ENCODE data around the gene RAB40C. TPM values are rescaled to one million over a fixed set of nuclear protein-coding genes. Genes with fewer than 3 reads are reported as not detected.

The RAB40C gene
- total RNA-seq, 1 experiment from 2014 or later = 19.9 TPM

GRCh38 chr16:642189-643049 lies 52.6 kb downstream of the RAB40C start:
- Histone ChIP-seq H3K36me3 (ENCODE audit: insufficient read depth, low read length, poor library complexity, severe bottlenecking) (no peaks in the 10 kb centered on the region), H3K27me3 (replicated peaks; ENCODE audit: insufficient read depth, low read depth, low read length, poor library complexity) (no peaks in the 10 kb centered on the region), H3K4me1 (ENCODE audit: insufficient read depth, low read length, poor library complexity, severe bottlenecking) (peaks cover 10% of the 10 kb centered on the region), H3K4me3 (ENCODE audit: low read depth, low read length, poor library complexity, severe bottlenecking) (peak overlapping the region; percentile 77), H3K9me3 (ENCODE audit: low read depth, low read length, poor library complexity, severe bottlenecking) (no peaks in the 10 kb centered on the region), H3K27ac (ENCODE audit: low read depth, low read length, poor library complexity, severe bottlenecking) (peak overlapping the region; percentile 37)
- ChIA-PET POLR2A (ENCODE audit: low non-redundant PET) (no interaction called here), CTCF (no interaction called here)
- DNase-seq (ENCODE audit: low spot score) = no peak
- intact Hi-C loops (cut with micrococcal nuclease; ENCODE audit: unreplicated experiment) = no loop called here
- no TSS peak for BruUV-seq (replicated peaks)
- TF ChIP-seq CTCF (conservative IDR thresholded peaks at IDR 0.05; ENCODE audit: low read depth, low read length) = no peak
- no peak for TF ChIP-seq EZH2 (IDR thresholded peaks at IDR 0.05; ENCODE audit: borderline replicate concordance, low read depth, low read length, poor library complexity, severe bottlenecking)

GRCh38 chr16:643050-643368 lies 53.1 kb downstream of the RAB40C start:
- no TSS peak for BruUV-seq (replicated peaks)
- DNase-seq (ENCODE audit: low spot score) = no peak
- Histone ChIP-seq H3K4me3 (ENCODE audit: low read depth, low read length, poor library complexity, severe bottlenecking) (peak overlapping the region; percentile 77), H3K36me3 (ENCODE audit: insufficient read depth, low read length, poor library complexity, severe bottlenecking) (no peaks in the 10 kb centered on the region), H3K27me3 (replicated peaks; ENCODE audit: insufficient read depth, low read depth, low read length, poor library complexity) (no peaks in the 10 kb centered on the region), H3K9me3 (ENCODE audit: low read depth, low read length, poor library complexity, severe bottlenecking) (no peaks in the 10 kb centered on the region), H3K27ac (ENCODE audit: low read depth, low read length, poor library complexity, severe bottlenecking) (no peak overlapping the region), H3K4me1 (ENCODE audit: insufficient read depth, low read length, poor library complexity, severe bottlenecking) (peaks cover 10% of the 10 kb centered on the region)
- intact Hi-C loops (cut with micrococcal nuclease; ENCODE audit: unreplicated experiment) = no loop called here
- TF ChIP-seq CTCF (conservative IDR thresholded peaks at IDR 0.05; ENCODE audit: low read depth, low read length) = no peak
- no peak for TF ChIP-seq EZH2 (IDR thresholded peaks at IDR 0.05; ENCODE audit: borderline replicate concordance, low read depth, low read length, poor library complexity, severe bottlenecking)
- ChIA-PET CTCF (no interaction called here), POLR2A (ENCODE audit: low non-redundant PET) (no interaction called here)

- Histone ChIP-seq H3K36me3 (ENCODE audit: insufficient read depth, low read length, poor library complexity, severe bottlenecking) (no peaks in the 10 kb centered on the region), H3K27me3 (replicated peaks; ENCODE audit: insufficient read depth, low read depth, low read length, poor library complexity) (no peaks in the 10 kb centered on the region), H3K9me3 (ENCODE audit: low read depth, low read length, poor library complexity, severe bottlenecking) (no peaks in the 10 kb centered on the region), H3K4me3 (ENCODE audit: low read depth, low read length, poor library complexity, severe bottlenecking) (no peak overlapping the region), H3K27ac (ENCODE audit: low read depth, low read length, poor library complexity, severe bottlenecking) (no peak overlapping the region), H3K4me1 (ENCODE audit: insufficient read depth, low read length, poor library complexity, severe bottlenecking) (peaks cover 10% of the 10 kb centered on the region)
- TF ChIP-seq CTCF (conservative IDR thresholded peaks at IDR 0.05; ENCODE audit: low read depth, low read length) (no peak), EZH2 (IDR thresholded peaks at IDR 0.05; ENCODE audit: borderline replicate concordance, low read depth, low read length, poor library complexity, severe bottlenecking) (no peak)
- no peak for DNase-seq (ENCODE audit: low spot score)
- ChIA-PET POLR2A (ENCODE audit: low non-redundant PET) (no interaction called here), CTCF (interaction anchor here (0.6 kb wide), 1 partner anchor 506 kb away, joined by 4 read pairs; no protein-coding TSS in a partner anchor)
- intact Hi-C loops (cut with micrococcal nuclease; ENCODE audit: unreplicated experiment) = no loop called here
- BruUV-seq (replicated peaks) = no TSS peak
Measured at GRCh38 chr16:644556-644955, 54.7 kb downstream of the RAB40C start.
